H9 (cell line): Measurements from ENCODE around the gene C19orf33. TPM values are rescaled to one million over a fixed set of nuclear protein-coding genes. Genes with fewer than 3 reads are reported as not detected.

Experiments used
- DNase-seq: peaks from one replicate; pipeline ENCODE4 v3.0.0-alpha.2; 2017
- H2AFZ ChIP-seq: one replicate; pipeline ENCODE4 v1.6.1; 2013; ENCODE audit warnings: mild to moderate bottlenecking, low read length, control low read depth, moderate library complexity
- H2AK5ac ChIP-seq: 2 replicates; pipeline ENCODE4 v1.6.1; 2013; ENCODE audit warnings: low read length, control low read depth, mixed read lengths; ENCODE audit not compliant: insufficient read length
- H2BK120ac ChIP-seq: one replicate; pipeline ENCODE4 v1.6.1; 2013; ENCODE audit warnings: low read depth, mild to moderate bottlenecking, low read length, control low read depth, inconsistent platforms; ENCODE audit not compliant: poor library complexity, severe bottlenecking
- H2BK12ac ChIP-seq: 2 replicates; pipeline ENCODE4 v1.6.1; 2013; ENCODE audit warnings: low read length, control low read depth, mixed read lengths, low read depth; ENCODE audit not compliant: insufficient read length
- H2BK15ac ChIP-seq: 2 replicates; pipeline ENCODE4 v1.6.1; 2013; ENCODE audit warnings: low read depth, low read length, control low read depth
- H2BK20ac ChIP-seq: one replicate; pipeline ENCODE4 v1.6.1; 2013; ENCODE audit warnings: low read depth, mild to moderate bottlenecking, low read length, control low read depth, inconsistent platforms; ENCODE audit not compliant: poor library complexity, severe bottlenecking
- H2BK5ac ChIP-seq: 2 replicates; pipeline ENCODE4 v1.6.1; 2013; ENCODE audit warnings: low read length, control low read depth, mixed read lengths; ENCODE audit not compliant: insufficient read length
- H3K14ac ChIP-seq: 2 replicates; pipeline ENCODE4 v1.6.1; 2013; ENCODE audit warnings: low read length, control low read depth; ENCODE audit not compliant: insufficient read depth
- H3K18ac ChIP-seq: 2 replicates; pipeline ENCODE4 v1.6.1; 2013; ENCODE audit warnings: low read depth, mild to moderate bottlenecking, mixed read lengths, low read length, control low read depth; ENCODE audit not compliant: insufficient read length
- H3K23ac ChIP-seq: 2 replicates; pipeline ENCODE4 v1.6.1; 2013; ENCODE audit warnings: low read length, control low read depth, mixed read lengths, low read depth; ENCODE audit not compliant: insufficient read length
- H3K23me2 ChIP-seq: 2 replicates; pipeline ENCODE4 v1.6.1; 2013; ENCODE audit warnings: low read depth, mild to moderate bottlenecking, mixed read lengths, low read length, control low read depth; ENCODE audit not compliant: insufficient read length, poor library complexity, severe bottlenecking
- H3K27ac ChIP-seq: 2 replicates; pipeline ENCODE4 v1.5.1; 2013; ENCODE audit warnings: low read length, control low read depth, mixed read lengths, low read depth; ENCODE audit not compliant: insufficient read length
- H3K27me3 ChIP-seq: 2 replicates; pipeline ENCODE4 v1.6.1; 2013; ENCODE audit warnings: low read length, control low read depth, inconsistent platforms; ENCODE audit not compliant: insufficient read depth
- H3K4ac ChIP-seq: 2 replicates; pipeline ENCODE4 v1.6.1; 2013; ENCODE audit warnings: low read depth, mild to moderate bottlenecking, control low read depth, inconsistent platforms, low read length, moderate library complexity
- H3K4me1 ChIP-seq: 2 replicates; pipeline ENCODE4 v1.6.1; 2013; ENCODE audit warnings: low read length, control low read depth, inconsistent platforms; ENCODE audit not compliant: insufficient read depth
- H3K4me2 ChIP-seq: 2 replicates; pipeline ENCODE4 v1.6.1; 2013; ENCODE audit warnings: low read length, control low read depth, mixed read lengths; ENCODE audit not compliant: insufficient read length, insufficient read depth
- H3K56ac ChIP-seq: 2 replicates; pipeline ENCODE4 v1.6.1; 2013; ENCODE audit warnings: low read depth, mild to moderate bottlenecking, mixed read lengths, low read length, control low read depth; ENCODE audit not compliant: insufficient read length
- H3K79me1 ChIP-seq: 2 replicates; pipeline ENCODE4 v1.6.1; 2013; ENCODE audit warnings: low read depth, mild to moderate bottlenecking, moderate library complexity, low read length, control low read depth, inconsistent platforms; ENCODE audit not compliant: insufficient read depth, poor library complexity, severe bottlenecking
- H3K79me2 ChIP-seq: 2 replicates; pipeline ENCODE4 v1.6.1; 2013; ENCODE audit warnings: low read length, control low read depth, inconsistent platforms; ENCODE audit not compliant: insufficient read depth
- H3K9ac ChIP-seq: 2 replicates; pipeline ENCODE4 v1.6.1; 2013; ENCODE audit warnings: low read length, control low read depth, mixed read lengths; ENCODE audit not compliant: insufficient read length; ENCODE audit errors: extremely low read depth
- H3K9me3 ChIP-seq: one replicate; pipeline ENCODE4 v1.6.1; 2013; ENCODE audit warnings: low read depth, low read length, inconsistent platforms; ENCODE audit not compliant: control insufficient read depth
- H3T11ph ChIP-seq: one replicate; pipeline ENCODE4 v1.6.1; 2013; ENCODE audit warnings: mild to moderate bottlenecking, low read length, control low read depth, inconsistent platforms
- H4K20me1 ChIP-seq: one replicate; pipeline ENCODE4 v1.6.1; 2013; ENCODE audit not compliant: control insufficient read depth, insufficient read length, insufficient read depth
- H4K5ac ChIP-seq: 2 replicates; pipeline ENCODE4 v1.6.1; 2013; ENCODE audit warnings: low read depth, mild to moderate bottlenecking, mixed read lengths, low read length, control low read depth; ENCODE audit not compliant: insufficient read length
- H4K8ac ChIP-seq: replicated peaks from 2 replicates; pipeline ENCODE4 v1.6.1; 2013; ENCODE audit warnings: low read length, control low read depth, mixed read lengths, low read depth; ENCODE audit not compliant: insufficient read length
- H4K91ac ChIP-seq: 2 replicates; pipeline ENCODE4 v1.6.1; 2013; ENCODE audit warnings: low read depth, mild to moderate bottlenecking, moderate library complexity, mixed read lengths, low read length, control low read depth; ENCODE audit not compliant: insufficient read length
- H3K27ac Mint-ChIP-seq, 3 experiments: 2 replicates in 2 of 3; 3 replicates in 1 of 3; pipeline ENCODE4 v1.8.0; 2020 to 2021; ENCODE audit warnings: mixed read lengths in 3 of 3, mild to moderate bottlenecking in 1 of 3, moderate library complexity in 1 of 3
- H3K27me3 Mint-ChIP-seq: 2 replicates; pipeline ENCODE4 v1.8.0; 2021; ENCODE audit warnings: low read depth, mild to moderate bottlenecking, moderate library complexity, mixed read lengths
- H3K36me3 Mint-ChIP-seq, 3 experiments: 2 replicates in 2 of 3; 3 replicates in 1 of 3; pipeline ENCODE4 v1.8.0; 2020 to 2021; ENCODE audit warnings: low read depth in 3 of 3, mixed read lengths in 3 of 3; ENCODE audit not compliant: insufficient read depth in 1 of 3
- H3K4me1 Mint-ChIP-seq, 2 experiments: 2 replicates each; pipeline ENCODE4 v1.8.0; 2020; ENCODE audit warnings: mixed read lengths in 2 of 2
- H3K4me3 Mint-ChIP-seq, 2 experiments: 2 replicates in 1 of 2; 3 replicates in 1 of 2; pipeline ENCODE4 v1.8.0; 2020 to 2021; ENCODE audit warnings: mild to moderate bottlenecking in 2 of 2, mixed read lengths in 2 of 2, moderate library complexity in 1 of 2
- H3K9me3 Mint-ChIP-seq, 2 experiments: 2 replicates in 1 of 2; 3 replicates in 1 of 2; pipeline ENCODE4 v1.8.0; 2020; ENCODE audit warnings: mild to moderate bottlenecking in 2 of 2, mixed read lengths in 2 of 2, moderate library complexity in 1 of 2
- WGBS: extraction: QIAGEN DNeasy Blood & Tissue Kit; methylation state at CpG from one replicate; pipeline ENCODE4 v1.1.7; 2013; ENCODE audit warnings: missing lambda C conversion rate, low lambda C conversion rate, mixed read lengths; ENCODE audit not compliant: insufficient read length; ENCODE audit errors: extremely low coverage; 5-methylcytosine and 5-hydroxymethylcytosine counted together
- total RNA-seq: library from RNA; stranded (reverse); gene quantifications from 2 replicates; pipeline ENCODE4 v1.2.1, GENCODE V29; 2021
- TF ChIP-seq, protein P1 (sequence below): fragments of 200-600 bp; sonication (generic); conservative IDR thresholded peaks from 3 replicates; pipeline ENCODE4 v1.8.0; 2021; ENCODE audit warnings: antibody characterized with exemption, mild to moderate bottlenecking

C19orf33 gene
- total RNA-seq, 1 experiment from 2014 or later: not detected

DNA sequence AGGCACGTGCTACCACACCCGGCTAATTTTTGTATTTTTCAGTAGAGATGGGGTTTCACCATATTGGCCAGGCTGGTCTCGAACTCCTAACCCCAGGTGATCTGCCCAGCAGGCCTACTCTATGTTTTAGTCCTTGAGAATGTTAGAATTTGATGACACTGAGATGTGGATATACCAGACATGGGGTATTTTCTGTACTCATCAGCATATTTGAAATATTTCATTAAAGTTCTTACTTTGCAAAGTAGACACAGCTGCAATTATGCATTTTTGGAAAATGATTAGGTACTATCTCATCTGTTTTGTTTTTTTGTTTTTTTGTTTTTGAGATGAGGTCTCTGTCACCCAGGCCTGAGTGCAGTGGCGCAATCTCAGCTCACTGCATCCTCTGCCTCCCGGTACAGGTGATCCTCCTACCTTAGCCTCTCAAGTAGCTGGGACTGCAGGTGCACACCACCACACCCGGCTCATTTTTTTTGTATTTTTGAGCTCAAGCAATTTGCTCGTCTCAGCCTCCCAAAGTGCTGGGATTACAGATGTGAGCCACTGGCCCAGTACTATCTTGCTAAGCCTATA, 27.0 kb upstream of the C19orf33 start:
- H3K9me3 ChIP-seq: no peaks in the 10 kb centered on the region
- Mint-ChIP-seq H3K9me3 (no peaks in the 10 kb centered on the region), H3K4me1 (peaks cover 9 to 14% of the 10 kb centered on the region in 2 experiments; a peak in 2 of 4 replicates), H3K36me3 (peaks cover 3 to 27% (median 26%) of the 10 kb centered on the region in 3 experiments; a peak in 6 of 7 replicates), H3K4me3 (no peak overlapping the region), H3K27ac (no peak overlapping the region), H3K27me3 (no peaks in the 10 kb centered on the region)
- no peak overlapping the region for H4K91ac ChIP-seq
- H2AK5ac ChIP-seq: no peak overlapping the region
- H3K9ac ChIP-seq: no peak overlapping the region
- no peaks in the 10 kb centered on the region for H3K23me2 ChIP-seq
- WGBS: no CpG with 5 or more reads among the region's 7 CpGs
- H3K79me2 ChIP-seq: peaks cover 22% of the 10 kb centered on the region
- no peak overlapping the region for H3K4me2 ChIP-seq
- H3K4ac ChIP-seq: no peak overlapping the region
- no peak overlapping the region for H3K27ac ChIP-seq
- no peak overlapping the region for H3K23ac ChIP-seq
- H3K4me1 ChIP-seq: no peaks in the 10 kb centered on the region
- H2BK20ac ChIP-seq: no peak overlapping the region
- no peak for DNase-seq
- H2BK120ac ChIP-seq: no peak overlapping the region
- no peaks in the 10 kb centered on the region for H3K27me3 ChIP-seq
- H2BK5ac ChIP-seq: no peak overlapping the region
- H2AFZ ChIP-seq: no peak overlapping the region
- no peak overlapping the region for H3T11ph ChIP-seq
- H3K18ac ChIP-seq: no peak overlapping the region
- H4K8ac ChIP-seq: no peak overlapping the region
- TF ChIP-seq, protein P1, sequence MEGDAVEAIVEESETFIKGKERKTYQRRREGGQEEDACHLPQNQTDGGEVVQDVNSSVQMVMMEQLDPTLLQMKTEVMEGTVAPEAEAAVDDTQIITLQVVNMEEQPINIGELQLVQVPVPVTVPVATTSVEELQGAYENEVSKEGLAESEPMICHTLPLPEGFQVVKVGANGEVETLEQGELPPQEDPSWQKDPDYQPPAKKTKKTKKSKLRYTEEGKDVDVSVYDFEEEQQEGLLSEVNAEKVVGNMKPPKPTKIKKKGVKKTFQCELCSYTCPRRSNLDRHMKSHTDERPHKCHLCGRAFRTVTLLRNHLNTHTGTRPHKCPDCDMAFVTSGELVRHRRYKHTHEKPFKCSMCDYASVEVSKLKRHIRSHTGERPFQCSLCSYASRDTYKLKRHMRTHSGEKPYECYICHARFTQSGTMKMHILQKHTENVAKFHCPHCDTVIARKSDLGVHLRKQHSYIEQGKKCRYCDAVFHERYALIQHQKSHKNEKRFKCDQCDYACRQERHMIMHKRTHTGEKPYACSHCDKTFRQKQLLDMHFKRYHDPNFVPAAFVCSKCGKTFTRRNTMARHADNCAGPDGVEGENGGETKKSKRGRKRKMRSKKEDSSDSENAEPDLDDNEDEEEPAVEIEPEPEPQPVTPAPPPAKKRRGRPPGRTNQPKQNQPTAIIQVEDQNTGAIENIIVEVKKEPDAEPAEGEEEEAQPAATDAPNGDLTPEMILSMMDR: no peak
- H3K14ac ChIP-seq: no peak overlapping the region
- no peak overlapping the region for H2BK12ac ChIP-seq
- no peaks in the 10 kb centered on the region for H4K20me1 ChIP-seq
- no peak overlapping the region for H4K5ac ChIP-seq
- no peak overlapping the region for H2BK15ac ChIP-seq
- no peak overlapping the region for H3K56ac ChIP-seq
- peaks cover 12% of the 10 kb centered on the region for H3K79me1 ChIP-seq
